NCI-H146 treated with DMSO at 0.1 percent for 48 hours (cell line): Measurements from ENCODE around the gene RNPEPL1.
A peak's percentile ranks its signal among the peaks of the same experiment; 100 is the strongest.

ENCODE experiments used
- DNase-seq: peaks from one replicate; lab custom pipeline; 2025; ENCODE audit not compliant: unreplicated experiment; lab: John Stamatoyannopoulos, UW

The RNPEPL1 gene

GRCh38 chr2:240576036-240576435 is 7.8 kb downstream of the RNPEPL1 start:
- no peak for DNase-seq

GRCh38 chr2:240576436-240577205 is 8.3 kb downstream of the RNPEPL1 start:
- no peak for DNase-seq

GRCh38 chr2:240577281-240578109 is 9.2 kb downstream of the RNPEPL1 start:
- no peak for DNase-seq

- no peak for DNase-seq
Measured at GRCh38 chr2:240578110-240578450, 9.8 kb downstream of the RNPEPL1 start.

DNA sequence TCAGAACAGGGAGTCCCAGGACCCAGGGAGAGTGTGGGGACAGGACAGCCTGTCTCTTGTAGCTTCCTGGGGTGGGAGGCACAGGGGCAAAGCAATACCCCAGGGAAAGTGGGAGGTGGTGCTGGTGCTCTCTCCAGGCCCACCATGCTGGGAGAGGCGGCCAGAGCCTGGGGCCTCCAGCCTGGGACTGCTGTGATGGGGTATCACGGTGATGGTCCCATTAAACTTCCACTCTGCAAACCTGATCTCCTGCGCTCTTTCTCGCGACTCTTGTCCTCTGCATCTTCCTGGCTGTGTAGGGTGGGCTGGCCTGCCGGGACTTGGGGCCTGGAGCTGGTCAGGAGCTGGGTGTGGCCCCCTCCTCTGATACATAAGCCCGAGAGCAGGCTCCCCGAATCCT is 10.2 kb downstream of the RNPEPL1 start:
- DNase-seq = no peak

- DNase-seq = no peak
Measured at GRCh38 chr2:240579071-240579762, 10.9 kb downstream of the RNPEPL1 start.

DNA sequence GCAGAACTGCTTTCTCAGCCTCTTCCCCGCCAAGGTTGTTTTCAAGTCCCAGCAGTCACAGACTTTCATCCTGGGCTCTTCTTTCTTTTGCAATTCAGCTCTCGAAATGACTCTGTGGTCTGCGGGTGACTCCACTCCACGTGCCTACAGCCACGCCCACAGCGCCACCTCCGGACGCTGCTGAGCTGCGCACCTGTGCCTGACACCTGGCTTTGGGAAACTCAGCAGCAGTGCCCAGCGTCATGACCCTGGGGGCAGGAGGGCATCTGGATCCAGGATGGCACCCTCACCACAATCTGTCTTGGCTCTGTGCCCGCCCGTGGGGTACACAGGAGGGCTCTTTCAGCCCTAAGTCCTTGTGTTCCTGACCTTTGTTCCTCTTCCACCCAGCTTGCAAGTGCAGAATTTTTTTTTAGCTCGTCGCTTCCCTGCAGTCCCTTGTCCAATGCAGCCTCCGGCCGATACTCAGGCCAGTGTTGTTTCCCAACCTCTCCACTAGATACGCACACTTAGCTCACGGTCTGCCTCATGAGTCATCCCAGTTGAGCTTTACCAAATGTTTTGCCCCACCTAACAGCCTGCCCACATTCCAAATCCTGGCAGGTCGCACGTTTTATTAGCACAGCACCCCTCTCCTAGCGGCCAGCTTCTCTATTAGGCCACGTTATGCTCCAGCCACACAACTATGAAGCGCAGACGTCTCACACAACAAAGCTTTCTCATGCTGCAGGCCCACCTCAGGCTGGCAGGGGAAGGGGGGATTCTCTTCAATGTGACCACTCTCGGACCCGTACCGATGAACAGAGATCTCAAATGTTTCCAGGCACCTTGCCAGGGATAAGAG is 11.7 kb downstream of the RNPEPL1 start:
- DNase-seq = no peak

GRCh38 chr2:240581811-240582210 is 13.5 kb downstream of the RNPEPL1 start:
- DNase-seq = no peak

- no peak for DNase-seq
Measured at GRCh38 chr2:240582781-240583180, 14.5 kb downstream of the RNPEPL1 start.

DNA sequence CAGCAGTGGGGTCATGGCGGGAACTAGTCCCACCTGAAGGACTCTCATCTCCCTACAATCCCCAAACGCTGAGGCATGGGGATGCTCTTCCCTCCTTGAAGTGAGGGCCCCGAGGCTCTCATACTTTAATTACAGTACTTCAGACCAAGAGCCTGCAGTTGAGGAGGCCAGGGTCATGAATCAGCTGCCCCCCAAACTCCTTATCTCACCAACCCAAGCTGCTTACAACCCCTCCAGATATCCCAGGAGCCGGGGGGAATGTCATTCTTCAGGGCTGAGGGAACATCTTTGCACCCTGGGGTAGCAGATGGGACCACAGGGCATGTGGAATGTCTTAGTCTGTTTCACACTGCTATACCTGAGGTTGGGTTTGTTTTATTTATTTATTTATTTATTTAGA is 15.5 kb downstream of the RNPEPL1 start:
- DNase-seq = no peak

- DNase-seq = no peak
Measured at GRCh38 chr2:240584486-240585031, 16.3 kb downstream of the RNPEPL1 start.

GRCh38 chr2:240585101-240585500 is 16.8 kb downstream of the RNPEPL1 start:
- DNase-seq = no peak

DNA sequence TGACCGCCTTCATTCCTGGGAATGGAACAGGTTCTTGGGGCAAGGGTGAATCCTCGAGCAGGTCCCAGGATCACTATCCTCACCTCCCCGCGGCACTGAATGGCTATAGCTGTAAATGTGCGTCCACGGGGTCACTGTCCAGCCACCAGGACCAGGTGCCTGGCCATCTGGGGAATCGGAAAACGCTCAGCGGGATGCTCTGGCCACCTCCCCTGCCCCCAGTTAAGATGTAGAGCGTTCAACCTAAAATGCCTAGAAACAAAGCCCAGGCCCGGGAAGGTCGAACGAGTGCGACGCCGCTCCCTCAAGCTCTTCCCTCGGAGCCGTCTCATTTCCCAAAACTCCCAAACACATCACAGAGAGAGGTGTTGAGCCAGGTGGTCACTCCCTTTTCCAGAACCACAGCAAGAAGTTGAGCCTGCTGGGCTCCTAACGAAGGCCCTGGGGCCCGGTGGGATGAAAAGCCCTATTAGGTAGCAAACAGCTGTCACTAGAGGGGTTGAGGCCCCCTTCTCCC is 17.5 kb downstream of the RNPEPL1 start:
- no peak for DNase-seq

DNA sequence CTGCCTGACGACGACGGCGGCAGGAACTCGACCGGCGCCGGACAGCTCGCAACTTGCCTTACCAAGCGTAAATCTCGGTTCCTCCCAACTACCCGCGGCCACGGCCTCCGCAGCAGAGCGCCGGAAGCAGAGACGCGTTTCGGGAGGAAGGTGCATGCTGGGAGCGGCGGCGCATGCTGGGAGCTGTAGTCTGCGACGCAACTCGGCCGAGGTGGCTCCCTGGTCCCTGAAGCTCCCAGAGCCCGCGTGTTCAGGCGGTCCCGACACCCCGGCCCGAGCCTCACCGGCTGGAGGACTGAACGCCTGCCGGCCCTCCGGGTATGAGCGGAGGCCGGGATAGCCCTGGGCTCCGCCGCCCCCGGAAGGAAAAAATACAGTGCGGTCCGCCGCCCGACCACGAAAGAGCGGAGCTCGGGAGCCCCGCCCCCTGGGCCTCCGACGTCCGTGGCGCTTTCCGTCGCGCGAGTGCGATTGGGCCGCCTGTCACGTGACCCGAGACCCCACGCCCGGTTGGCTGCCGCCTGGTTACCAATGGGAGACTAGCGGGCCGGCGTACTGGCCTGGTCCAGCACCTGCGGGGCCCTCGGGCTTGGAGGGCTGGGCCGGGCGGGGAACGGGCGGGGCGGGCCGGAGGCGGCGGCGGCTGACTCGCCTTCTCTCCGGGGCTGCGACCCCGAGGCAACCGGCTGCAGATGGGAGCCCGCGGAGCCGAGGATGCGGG is 18.1 kb downstream of the RNPEPL1 start, which contains the start of gene CAPN10:
CAPN10 (plus strand) TSS at position 537 of the 721 bp plus-strand sequence; CDS start at position 715, 178 bp downstream.
- DNase-seq = peak; percentile 78

- peak; percentile 28 for DNase-seq
Measured at GRCh38 chr2:240586919-240587800, 18.9 kb downstream of the RNPEPL1 start.

- no peak for DNase-seq
Measured at GRCh38 chr2:240588006-240588655, 19.8 kb downstream of the RNPEPL1 start.

- no peak for DNase-seq
Measured at GRCh38 chr2:240588669-240589068, 20.4 kb downstream of the RNPEPL1 start.

DNA sequence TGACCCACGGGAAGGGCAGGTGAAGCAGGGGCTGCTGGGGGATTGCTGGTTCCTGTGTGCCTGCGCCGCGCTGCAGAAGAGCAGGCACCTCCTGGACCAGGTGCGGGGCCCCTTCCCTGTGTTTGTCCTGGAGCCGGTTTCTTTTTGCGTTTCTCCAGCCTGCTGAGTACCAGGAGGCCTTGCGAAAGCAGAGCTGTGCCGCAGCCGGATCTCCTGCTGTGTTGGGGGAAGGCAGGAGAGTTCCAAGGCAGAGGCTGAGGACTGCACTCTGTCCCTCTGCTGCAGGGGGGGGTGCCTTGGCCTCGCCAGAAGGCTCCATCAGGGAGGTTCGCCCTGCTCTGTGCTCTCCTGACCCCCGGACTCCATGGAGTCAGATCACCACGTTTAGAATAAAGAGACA is 21.1 kb downstream of the RNPEPL1 start:
- DNase-seq = no peak
